Measurements from ENCODE around the gene KAT8. TPM values are rescaled to one million over a fixed set of nuclear protein-coding genes. Genes with fewer than 3 reads are reported as not detected.

Gene KAT8
- total and polyA plus RNA-seq, 10 of the 15 experiments (the other 5 are each of a cell fraction or from before 2014, with no cell fraction given), result 5.5 to 55.8 (median 39.6) TPM

- TF ChIP-seq HDAC6 (IDR thresholded peaks at IDR 0.05; ENCODE audit: unreplicated experiment) (no peak), EGR1 (IDR thresholded peaks at IDR 0.05; ENCODE audit: borderline replicate concordance in 1 of 2, low read depth in 2 of 2, low read length in 2 of 2) (no peak)
These were observed 45.6 kb upstream of the KAT8 start (continued) for GRCh38 chr16:31071861-31072260.

DNA sequence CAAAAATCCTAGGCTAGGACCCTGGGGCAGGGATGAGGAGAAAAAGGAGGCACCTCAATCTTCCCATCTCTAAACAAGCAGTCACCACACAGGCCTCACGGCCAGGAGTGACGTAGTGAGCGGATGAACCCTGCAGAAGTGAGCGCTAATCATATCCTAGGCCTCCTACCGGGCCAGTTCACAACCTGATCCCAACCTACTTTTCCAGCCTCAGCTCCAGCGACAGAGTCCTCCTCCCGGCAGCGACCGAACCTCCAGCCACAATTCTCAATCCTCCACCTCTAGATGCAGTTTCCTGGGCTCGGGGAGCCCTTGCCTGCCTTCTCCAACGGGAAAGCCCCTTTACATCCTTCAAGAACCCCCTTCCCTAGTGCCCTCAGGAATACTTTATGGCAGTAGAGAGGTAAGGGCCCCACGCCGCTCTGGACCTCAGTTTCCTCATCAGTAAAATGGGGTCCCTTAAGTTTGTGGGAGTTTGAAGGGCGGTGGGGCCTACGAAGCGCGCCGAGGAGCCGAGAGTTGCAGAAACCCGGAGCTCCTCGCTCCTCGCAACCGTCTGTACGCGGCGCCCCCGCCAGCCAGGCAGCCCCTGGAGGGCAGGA lies 44.8 kb upstream of the KAT8 start:
- CTCF ChIA-PET, result interaction anchor here (1.9 to 2.4 kb wide), 3 partner anchors 23 to 388 kb away, joined by 7 to 15 read pairs (median 10); no protein-coding TSS in a partner anchor
- BruUV-seq (replicated peaks), result no TSS peak

More for the DNA sequence above, 44.8 kb upstream of the KAT8 start:
- ATAC-seq (peak; percentile 34), FAIRE-seq (no peak), DNase-seq (ENCODE audit: low read depth, low spot score) (no peak)
- in situ Hi-C loops (cut with MboI), result no loop called here
- peak overlapping the region; percentile 27 for H2AFZ ChIP-seq (ENCODE audit: control insufficient read depth, low read depth, low read length)
- no peaks in the 10 kb centered on the region for H3K27me3 ChIP-seq (replicated peaks in 1 of 2; ENCODE audit: control insufficient read depth in 2 of 2, insufficient read depth in 2 of 2, low read length in 1 of 2)
- ChIA-PET SMC1A (ENCODE audit: uncharacterized antibody, unreplicated experiment) (interaction anchor here (0.6 to 2.8 kb wide), 4 partner anchors 11 to 87 kb away, joined by 3 to 10 read pairs (median 4); partner anchors contain the start of gene HSD3B7), RAD21 (ENCODE audit: unreplicated experiment) (interaction anchor here (1.0 to 1.9 kb wide), 6 partner anchors 19 to 229 kb away, joined by 3 to 12 read pairs (median 5); partner anchors contain the start of gene STX4), POLR2A (interaction anchor here (0.5 to 4.2 kb wide), 10 partner anchors 8 to 596 kb away, joined by 3 to 21 read pairs (median 4); partner anchors contain the start of genes KAT8 and STX4)
- TF ChIP-seq ZNF384 (IDR thresholded peaks at IDR 0.05; ENCODE audit: borderline replicate concordance, low read depth, low read length) (no peak), NBN (IDR thresholded peaks at IDR 0.05) (peak; percentile 47; the same call in 1 of the 2 replicates), RBBP5 (conservative IDR thresholded peaks at IDR 0.05) (no peak), SMAD1 (IDR thresholded peaks at IDR 0.05; ENCODE audit: low read depth, partially characterized antibody) (no peak), SMAD5 (IDR thresholded peaks at IDR 0.05; ENCODE audit: low read depth) (no peak), SP1 (IDR thresholded peaks at IDR 0.05; ENCODE audit: low read depth, low read length) (no peak), POLR2A (IDR thresholded peaks at IDR 0.05; ENCODE audit: low read depth, low read length) (0 out of 2 replicates have a peak, but pooled peaks have one; percentile 16), MYB (IDR thresholded peaks at IDR 0.05; ENCODE audit: borderline replicate concordance, low read depth, low read length) (no peak), CREM (IDR thresholded peaks at IDR 0.05; ENCODE audit: low read depth) (peak; percentile 62), CREB1 (IDR thresholded peaks at IDR 0.05; ENCODE audit: low read depth) (peak; percentile 32; the same call in 1 of the 2 replicates), LARP7 (IDR thresholded peaks at IDR 0.05) (no peak), HDGF (IDR thresholded peaks at IDR 0.05) (0 out of 2 replicates have a peak, but pooled peaks have one; percentile 24), NR2C1 (IDR thresholded peaks at IDR 0.05) (no peak)
- H3K27ac ChIP-seq (ENCODE audit: control insufficient read depth, insufficient read depth), result peak overlapping the region; percentile 89
- peaks cover 56% of the 10 kb centered on the region for H3K79me2 ChIP-seq (ENCODE audit: control insufficient read depth, insufficient read depth, low read length)
- peak overlapping the region; percentile 98 for H3K4me2 ChIP-seq (ENCODE audit: control insufficient read depth, insufficient read depth)
- H3K9me3 ChIP-seq (replicated peaks; ENCODE audit: control insufficient read depth, insufficient read depth, low read length), result no peaks in the 10 kb centered on the region
- no peaks in the 10 kb centered on the region for H4K20me1 ChIP-seq (ENCODE audit: control insufficient read depth, insufficient read depth)
- peak overlapping the region; percentile 86 for H3K4me3 ChIP-seq
- H3K36me3 ChIP-seq (ENCODE audit: control insufficient read depth in 2 of 2, insufficient read depth in 2 of 2, low read length in 1 of 2), result peaks cover 7% of the 10 kb centered on the region in 2 experiments; a peak in 3 of 4 replicates
- peaks cover 3% of the 10 kb centered on the region; the same call in 1 of the 2 replicates for H3K4me1 ChIP-seq (ENCODE audit: control insufficient read depth, insufficient read depth, low read length)
- intact Hi-C loops (cut with micrococcal nuclease; ENCODE audit: unreplicated experiment), result loop anchor here (5.0 to 10.0 kb wide), 2 partner anchors 70 to 78 kb away; no protein-coding TSS in a partner anchor
- under 1% methylated on average over 27 of the region's 27 CpGs for WGBS (ENCODE audit: insufficient coverage, insufficient replicate concordance, low lambda C conversion rate, missing lambda C conversion rate)
- peak overlapping the region; percentile 90 for H3K9ac ChIP-seq (ENCODE audit: control insufficient read depth, insufficient read depth, low read length)

All from GM12878 (cell line).